GM12878 (cell line): ENCODE data around the gene PRKG1. TPM values are rescaled to one million over a fixed set of nuclear protein-coding genes. Genes with fewer than 3 reads are reported as not detected.

Experiments
- ATAC-seq: fragments of 200-7000 bp; cut with Tn5 transposase; 3 replicates; pipeline ENCODE4 v1.9.1; 2020; ENCODE audit warnings: mild to moderate bottlenecking, moderate library complexity
- BruUV-seq: library from RNA; stranded (reverse); fragments of 400-500 nt; replicated peaks from 2 replicates; lab custom pipeline; 2021; lab: Mats Ljungman, UMichigan
- CTCF ChIA-PET: fragments of 300-600 bp; sonication (Branson Sonifier 250); formaldehyde crosslinking; extraction: SDS; loops from one replicate; lab custom pipeline; 2021; ENCODE audit warnings: inconsistent platforms; lab: Yijun Ruan, JAX
- POLR2A ChIA-PET: fragments of 350-600 bp; formaldehyde crosslinking; extraction: SDS; loops from one replicate; lab custom pipeline; 2021; ENCODE audit warnings: inconsistent platforms; lab: Charles Lee
- RAD21 ChIA-PET: fragments of 300-600 bp; sonication (Branson Sonifier 250); formaldehyde crosslinking; loops from one replicate; lab custom pipeline; 2023; ENCODE audit warnings: antibody characterized with exemption; ENCODE audit not compliant: unreplicated experiment; lab: Charles Lee
- SMC1A ChIA-PET: fragments of 300-600 bp; sonication (Branson Sonifier 250); formaldehyde crosslinking; loops from one replicate; lab custom pipeline; 2023; ENCODE audit not compliant: unreplicated experiment, uncharacterized antibody; lab: Charles Lee
- DNase-seq: peaks from one replicate; pipeline ENCODE4 v3.0.0-alpha.2; 2011; ENCODE audit warnings: low read depth, low spot score
- FAIRE-seq: peaks from 3 replicates; lab custom pipeline; 2011; peaks lifted over from hg19 to GRCh38; lab: Jason Lieb, UNC
- H2AFZ ChIP-seq: 2 replicates; pipeline ENCODE4 v1.6.0; 2011; ENCODE audit warnings: low read depth, low read length, control low read depth; ENCODE audit not compliant: control insufficient read depth
- H3K27ac ChIP-seq: 2 replicates; pipeline ENCODE4 v1.5.1; 2011; ENCODE audit warnings: control low read depth; ENCODE audit not compliant: control insufficient read depth, insufficient read depth
- H3K27me3 ChIP-seq, 2 experiments: replicated peaks in 1 of 2; 2 replicates each; pipeline versions ENCODE4 v1.6.0 to v1.6.1; 2011; ENCODE audit warnings: low read length in 1 of 2; ENCODE audit not compliant: control insufficient read depth in 2 of 2, insufficient read depth in 2 of 2
- H3K36me3 ChIP-seq, 2 experiments: 2 replicates each; pipeline ENCODE4 v1.5.1; 2011; ENCODE audit warnings: low read length in 1 of 2; ENCODE audit not compliant: control insufficient read depth in 2 of 2, insufficient read depth in 2 of 2
- H3K4me1 ChIP-seq: 2 replicates; pipeline ENCODE4 v1.6.1; 2011; ENCODE audit warnings: mild to moderate bottlenecking, low read length, moderate library complexity, mixed read lengths; ENCODE audit not compliant: control insufficient read depth, insufficient read depth
- H3K4me2 ChIP-seq: 2 replicates; pipeline ENCODE4 v1.6.0; 2011; ENCODE audit warnings: control low read depth; ENCODE audit not compliant: control insufficient read depth, insufficient read depth
- H3K4me3 ChIP-seq: fragments of 200-600 bp; sonication (generic); 2 replicates; pipeline ENCODE4 v1.5.1; 2016
- H3K79me2 ChIP-seq: 2 replicates; pipeline ENCODE4 v1.6.0; 2011; ENCODE audit warnings: low read length; ENCODE audit not compliant: control insufficient read depth, insufficient read depth
- H3K9ac ChIP-seq: 2 replicates; pipeline ENCODE4 v1.8.0; 2011; ENCODE audit warnings: low read length, control low read depth, mixed read lengths; ENCODE audit not compliant: control insufficient read depth, insufficient read depth
- H3K9me3 ChIP-seq: replicated peaks from 3 replicates; pipeline ENCODE4 v1.5.1; 2011; ENCODE audit warnings: mild to moderate bottlenecking, low read length; ENCODE audit not compliant: control insufficient read depth, insufficient read depth
- H4K20me1 ChIP-seq: 2 replicates; pipeline ENCODE4 v1.6.0; 2011; ENCODE audit not compliant: control insufficient read depth, insufficient read depth
- ATF3 ChIP-seq: IDR thresholded peaks from 2 replicates; pipeline ENCODE4 v1.6.1; 2011; ENCODE audit warnings: low read depth, mild to moderate bottlenecking, low read length, moderate library complexity, borderline replicate concordance; ENCODE audit errors: extremely low read depth
- BRCA1 ChIP-seq: IDR thresholded peaks from 2 replicates; pipeline ENCODE4 v1.6.1; 2011; ENCODE audit warnings: low read depth, low read length, improper control_type of control experiment
- CREB1 ChIP-seq: IDR thresholded peaks from 2 replicates; pipeline ENCODE4 v1.6.1; 2012; ENCODE audit warnings: low read depth, mild to moderate bottlenecking, inconsistent platforms
- EP300 ChIP-seq, 2 experiments: fragments of 150-350 bp in 1 of 2; IDR thresholded peaks; 2 replicates each; pipeline ENCODE4 v1.6.1; 2011 to 2012; ENCODE audit warnings: low read depth in 2 of 2, low read length in 2 of 2, borderline replicate concordance in 1 of 2, improper control_type of control experiment in 1 of 2, inconsistent platforms in 1 of 2; ENCODE audit not compliant: control insufficient read depth in 1 of 2
- HSF1 ChIP-seq: fragments of 150-350 bp; IDR thresholded peaks from 2 replicates; pipeline ENCODE4 v1.6.1; 2014; ENCODE audit warnings: mild to moderate bottlenecking, low read depth, low read length
- RBBP5 ChIP-seq: fragments of 200-600 bp; sonication (generic); conservative IDR thresholded peaks from 2 replicates; pipeline ENCODE4 v1.6.1; 2016
- STAT1 ChIP-seq: fragments of 450-650 bp; conservative IDR thresholded peaks from 2 replicates; pipeline ENCODE4 v1.6.1; 2014; ENCODE audit warnings: antibody characterized with exemption, mild to moderate bottlenecking
- YY1 ChIP-seq: IDR thresholded peaks from 2 replicates; pipeline ENCODE4 v1.6.1; 2011; ENCODE audit warnings: low read depth, mild to moderate bottlenecking, low read length
- ZNF207 ChIP-seq: fragments of 450-650 bp; IDR thresholded peaks from 2 replicates; pipeline ENCODE4 v1.6.1; 2014; ENCODE audit warnings: antibody characterized with exemption, mild to moderate bottlenecking, borderline replicate concordance
- WGBS: methylation state at CpG from one replicate; pipeline ENCODE4 v1.1.6; 2016; ENCODE audit warnings: low lambda C conversion rate; ENCODE audit not compliant: insufficient replicate concordance, insufficient coverage; ENCODE audit errors: missing lambda C conversion rate; 5-methylcytosine and 5-hydroxymethylcytosine counted together
- in situ Hi-C: fragments of 300-500 bp; cut with MboI; formaldehyde crosslinking; loops from 9 replicates; pipeline ENCODE4 v1.14.3; 2018; ENCODE audit warnings: mixed read lengths
- intact Hi-C: fragments of 100-400 bp; cut with micrococcal nuclease; formaldehyde crosslinking; loops from one replicate; pipeline ENCODE4 v1.14.2; 2022; ENCODE audit not compliant: unreplicated experiment
- polyA plus RNA-seq, 11 experiments: library from polyadenylated mRNA; depleted of rRNA in 4 of 11; unstranded in 6 of 11; stranded (reverse) in 5 of 11; fragments of >200 nt; fragmentation: Nextera tagmentation in 4 of 11; fragmentation: Illumina TruSeq in 1 of 11; extraction: Ambion mirVana in 4 of 11; extraction: Trizol in 1 of 11; gene quantifications; 1 replicate in 1 of 11; 2 replicates in 10 of 11; pipeline versions ENCODE4 v1.2.1 to v1.2.3, GENCODE V29; 2011 to 2016; ENCODE audit warnings: inconsistent platforms in 2 of 11, missing spikeins in 2 of 11, low read depth in 1 of 11
- total RNA-seq, 4 experiments: library from RNA; depleted of rRNA in 3 of 4; stranded (reverse); fragments of >200 nt in 3 of 4; fragmentation: Illumina TruSeq in 1 of 4; extraction: Trizol in 1 of 4; gene quantifications; 2 replicates each; pipeline versions ENCODE4 v1.2.1 to v1.2.3, GENCODE V29; 2013 to 2021

PRKG1 gene
- total and polyA plus RNA-seq, 10 of the 15 experiments (the other 5 are each of a cell fraction or from before 2014, with no cell fraction given): 0.04 to 0.05 TPM; not detected in 8

- BruUV-seq: no TSS peak
These were observed 1208.9 kb downstream of the PRKG1 start for GRCh38 chr10:52283174-52283573.

More at GRCh38 chr10:52283174-52283573, 1208.9 kb downstream of the PRKG1 start:
- no peak overlapping the region for H2AFZ ChIP-seq
- H3K27ac ChIP-seq: no peak overlapping the region
- no peaks in the 10 kb centered on the region for H3K4me1 ChIP-seq
- intact Hi-C loops: no loop called here
- CTCF ChIA-PET: no interaction called here
- H3K36me3 ChIP-seq: no peaks in the 10 kb centered on the region
- in situ Hi-C loops: no loop called here
- H3K4me2 ChIP-seq: no peak overlapping the region
- no peak for FAIRE-seq
- SMC1A ChIA-PET: no interaction called here
- POLR2A ChIA-PET: no interaction called here
- H3K9ac ChIP-seq: no peak overlapping the region
- no peak for DNase-seq
- H3K4me3 ChIP-seq: no peak overlapping the region
- no peaks in the 10 kb centered on the region for H3K9me3 ChIP-seq
- no peaks in the 10 kb centered on the region for H3K79me2 ChIP-seq
- no peaks in the 10 kb centered on the region for H4K20me1 ChIP-seq
- 11% methylated on average over 2 of the region's 2 CpGs for WGBS
- H3K27me3 ChIP-seq: no peaks in the 10 kb centered on the region
- TF ChIP-seq STAT1: no peak
- no peak for TF ChIP-seq BRCA1
- no peak for TF ChIP-seq YY1
- no peak for TF ChIP-seq ATF3
- TF ChIP-seq HSF1: no peak
- no peak for TF ChIP-seq ZNF207
- TF ChIP-seq RBBP5: no peak
- no peak for TF ChIP-seq EP300 (IDR thresholded peaks at IDR 0.05; ENCODE audit: borderline replicate concordance in 1 of 2, control insufficient read depth in 1 of 2, low read depth in 2 of 2, low read length in 2 of 2)
- no peak for TF ChIP-seq CREB1
- no peak for ATAC-seq
- RAD21 ChIA-PET: no interaction called here
